ENCODE data around the gene KLHL29.
A peak's percentile ranks its signal among the peaks of the same experiment; 100 is the strongest.
"Not testable (repeated sequence)": the region's sequence is repeated elsewhere in the genome, so short reads cannot be mapped to it uniquely, and the experiment has no call there.

KLHL29 gene

GRCh38 chr2:23384551-23385343, at the start of gene KLHL29:
Gene KLHL29 (plus strand): TSS chr2:23385179. CDS start chr2:23562197, 177,018 bp downstream.
- DNase-seq: peak; percentile 80

GRCh38 chr2:23335550-23335949, 49.4 kb upstream of the KLHL29 start:
- DNase-seq: no peak

- no peak for DNase-seq
Measured at GRCh38 chr2:23342075-23342474, 42.9 kb upstream of the KLHL29 start.

- no peak for DNase-seq
Measured at GRCh38 chr2:23346029-23346428, 39.0 kb upstream of the KLHL29 start.

- DNase-seq: no peak
Measured at GRCh38 chr2:23346781-23347180, 38.2 kb upstream of the KLHL29 start.

GRCh38 chr2:23347471-23348092, 37.4 kb upstream of the KLHL29 start:
- DNase-seq: no peak

GRCh38 chr2:23348093-23348481, 36.9 kb upstream of the KLHL29 start:
- DNase-seq: not testable (repeated sequence)

- no peak for DNase-seq
Measured at GRCh38 chr2:23349508-23349907, 35.5 kb upstream of the KLHL29 start.

GRCh38 chr2:23350041-23350791, 34.8 kb upstream of the KLHL29 start:
- peak; percentile 80 for DNase-seq

- no peak for DNase-seq
Measured at GRCh38 chr2:23350792-23351355, 34.1 kb upstream of the KLHL29 start.

- DNase-seq: peak; percentile 95
Measured at GRCh38 chr2:23351388-23352141, 33.4 kb upstream of the KLHL29 start.

GRCh38 chr2:23354554-23354953, 30.4 kb upstream of the KLHL29 start:
- DNase-seq: no peak

- no peak for DNase-seq
Measured at GRCh38 chr2:23355001-23355400, 30.0 kb upstream of the KLHL29 start.

- no peak for DNase-seq
Measured at GRCh38 chr2:23356711-23357110, 28.3 kb upstream of the KLHL29 start.

- DNase-seq: no peak
Measured at GRCh38 chr2:23359631-23360567, 25.1 kb upstream of the KLHL29 start.

GRCh38 chr2:23360571-23361125, 24.3 kb upstream of the KLHL29 start:
- peak; percentile 18 for DNase-seq

- no peak for DNase-seq
Measured at GRCh38 chr2:23361152-23361551, 23.8 kb upstream of the KLHL29 start.

GRCh38 chr2:23363268-23363667, 21.7 kb upstream of the KLHL29 start:
- no peak for DNase-seq

- peak; percentile 51 for DNase-seq
Measured at GRCh38 chr2:23363831-23364230, 21.1 kb upstream of the KLHL29 start.

GRCh38 chr2:23366720-23367119, 18.3 kb upstream of the KLHL29 start:
- no peak for DNase-seq

GRCh38 chr2:23367760-23368159, 17.2 kb upstream of the KLHL29 start:
- no peak for DNase-seq

Data from eye (tissue), 1 donor.